GM10248 (cell line): ENCODE results near the gene OR8S1.
"Not testable (repeated sequence)": the region's sequence is repeated elsewhere in the genome, so short reads cannot be mapped to it uniquely, and the experiment has no call there.

Source experiments
- CTCF ChIA-PET: fragments of 300-600 bp; sonication (Branson Sonifier 250); formaldehyde crosslinking; extraction: SDS; loops from one replicate; lab custom pipeline; 2021; ENCODE audit warnings: antibody characterized with exemption; lab: Yijun Ruan, JAX
- POLR2A ChIA-PET: fragments of 350-650 bp; sonication (Branson Sonifier 250); formaldehyde crosslinking; extraction: SDS; loops from one replicate; lab custom pipeline; 2020; ENCODE audit warnings: antibody characterized with exemption; lab: Yijun Ruan, JAX
- DNase-seq: peaks from one replicate; pipeline ENCODE4 v3.0.0; 2012; ENCODE audit errors: extremely low spot score
- TF ChIP-seq, protein P1 (sequence below): IDR thresholded peaks from 2 replicates; pipeline ENCODE4 v1.5.1; 2012; ENCODE audit warnings: mild to moderate bottlenecking, low read depth; ENCODE audit errors: extremely low read depth, missing control alignments, control extremely low read depth

The OR8S1 gene

DNA sequence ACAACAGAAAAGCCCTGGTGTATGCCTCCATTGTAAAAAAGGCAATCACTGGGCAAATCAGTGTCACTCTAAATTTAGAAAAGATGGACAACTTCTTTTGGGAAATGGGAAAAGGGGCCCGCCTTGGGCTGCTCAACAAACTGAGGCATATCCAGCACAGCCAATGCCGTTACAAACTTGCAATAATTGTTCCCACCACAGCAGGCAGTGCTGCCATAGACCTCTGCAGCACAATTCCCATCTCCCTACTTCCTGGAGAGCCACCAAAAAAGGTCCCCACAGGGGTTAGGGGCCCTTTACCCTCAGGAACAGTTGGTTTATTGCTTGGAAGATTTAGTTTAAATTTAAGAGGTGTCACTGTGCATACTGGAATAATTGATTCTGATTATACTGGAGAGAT lies 16.4 kb upstream of the OR8S1 start:
- TF ChIP-seq, protein P1, sequence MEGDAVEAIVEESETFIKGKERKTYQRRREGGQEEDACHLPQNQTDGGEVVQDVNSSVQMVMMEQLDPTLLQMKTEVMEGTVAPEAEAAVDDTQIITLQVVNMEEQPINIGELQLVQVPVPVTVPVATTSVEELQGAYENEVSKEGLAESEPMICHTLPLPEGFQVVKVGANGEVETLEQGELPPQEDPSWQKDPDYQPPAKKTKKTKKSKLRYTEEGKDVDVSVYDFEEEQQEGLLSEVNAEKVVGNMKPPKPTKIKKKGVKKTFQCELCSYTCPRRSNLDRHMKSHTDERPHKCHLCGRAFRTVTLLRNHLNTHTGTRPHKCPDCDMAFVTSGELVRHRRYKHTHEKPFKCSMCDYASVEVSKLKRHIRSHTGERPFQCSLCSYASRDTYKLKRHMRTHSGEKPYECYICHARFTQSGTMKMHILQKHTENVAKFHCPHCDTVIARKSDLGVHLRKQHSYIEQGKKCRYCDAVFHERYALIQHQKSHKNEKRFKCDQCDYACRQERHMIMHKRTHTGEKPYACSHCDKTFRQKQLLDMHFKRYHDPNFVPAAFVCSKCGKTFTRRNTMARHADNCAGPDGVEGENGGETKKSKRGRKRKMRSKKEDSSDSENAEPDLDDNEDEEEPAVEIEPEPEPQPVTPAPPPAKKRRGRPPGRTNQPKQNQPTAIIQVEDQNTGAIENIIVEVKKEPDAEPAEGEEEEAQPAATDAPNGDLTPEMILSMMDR, result no peak
- DNase-seq, result no peak
- CTCF ChIA-PET, result no interaction called here
- POLR2A ChIA-PET, result no interaction called here

- TF ChIP-seq, protein P1, result no peak
- ChIA-PET POLR2A (no interaction called here), CTCF (no interaction called here)
- DNase-seq, result no peak
Observed at GRCh38 chr12:48510111-48510510, 15.3 kb upstream of the OR8S1 start.

DNA sequence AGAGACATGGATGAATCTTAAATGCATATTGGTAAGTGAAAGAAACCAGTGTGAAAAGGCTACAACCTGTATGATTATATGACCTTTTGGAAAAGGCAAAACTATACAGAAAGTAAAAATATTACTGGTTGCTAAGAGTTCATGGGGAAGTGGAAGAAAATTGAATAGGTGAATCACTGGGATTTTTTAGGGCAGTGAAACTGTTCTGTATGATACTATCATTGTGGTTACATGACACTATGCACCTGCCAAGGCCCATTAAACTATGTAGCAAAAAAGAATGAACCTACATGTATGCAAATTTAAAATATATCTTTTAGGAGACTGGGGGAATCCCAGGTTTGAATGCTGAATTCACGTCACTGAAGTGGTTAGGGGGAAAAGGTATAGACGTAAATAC lies 12.6 kb upstream of the OR8S1 start:
- ChIA-PET CTCF (no interaction called here), POLR2A (no interaction called here)
- DNase-seq, result peak; percentile 44
- TF ChIP-seq, protein P1, result no peak

- ChIA-PET POLR2A (no interaction called here), CTCF (no interaction called here)
- DNase-seq, result no peak
- TF ChIP-seq, protein P1, result no peak
Observed at GRCh38 chr12:48514728-48515127, 10.7 kb upstream of the OR8S1 start.

DNA sequence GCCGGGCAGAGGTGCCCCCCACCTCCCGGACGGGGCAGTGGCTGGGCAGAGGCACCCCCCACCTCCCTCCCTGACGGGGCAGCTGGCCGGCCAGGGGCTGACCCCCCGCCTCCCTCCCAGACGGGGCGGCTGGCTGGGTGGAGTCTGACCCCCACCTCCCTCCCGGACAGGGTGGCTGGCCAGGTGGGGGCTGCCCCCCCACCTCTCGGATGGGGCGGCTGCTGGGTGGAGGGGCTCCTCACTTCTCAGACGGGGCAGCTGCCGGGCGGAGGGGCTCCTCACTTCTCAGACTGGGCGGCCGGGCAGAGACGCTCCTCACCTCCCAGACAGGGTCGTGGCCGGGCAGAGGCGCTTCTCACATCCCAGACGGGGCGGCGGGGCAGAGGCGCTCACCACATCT lies 5.1 kb upstream of the OR8S1 start:
- CTCF ChIA-PET, DNase-seq, POLR2A ChIA-PET: not testable (repeated sequence)

DNA sequence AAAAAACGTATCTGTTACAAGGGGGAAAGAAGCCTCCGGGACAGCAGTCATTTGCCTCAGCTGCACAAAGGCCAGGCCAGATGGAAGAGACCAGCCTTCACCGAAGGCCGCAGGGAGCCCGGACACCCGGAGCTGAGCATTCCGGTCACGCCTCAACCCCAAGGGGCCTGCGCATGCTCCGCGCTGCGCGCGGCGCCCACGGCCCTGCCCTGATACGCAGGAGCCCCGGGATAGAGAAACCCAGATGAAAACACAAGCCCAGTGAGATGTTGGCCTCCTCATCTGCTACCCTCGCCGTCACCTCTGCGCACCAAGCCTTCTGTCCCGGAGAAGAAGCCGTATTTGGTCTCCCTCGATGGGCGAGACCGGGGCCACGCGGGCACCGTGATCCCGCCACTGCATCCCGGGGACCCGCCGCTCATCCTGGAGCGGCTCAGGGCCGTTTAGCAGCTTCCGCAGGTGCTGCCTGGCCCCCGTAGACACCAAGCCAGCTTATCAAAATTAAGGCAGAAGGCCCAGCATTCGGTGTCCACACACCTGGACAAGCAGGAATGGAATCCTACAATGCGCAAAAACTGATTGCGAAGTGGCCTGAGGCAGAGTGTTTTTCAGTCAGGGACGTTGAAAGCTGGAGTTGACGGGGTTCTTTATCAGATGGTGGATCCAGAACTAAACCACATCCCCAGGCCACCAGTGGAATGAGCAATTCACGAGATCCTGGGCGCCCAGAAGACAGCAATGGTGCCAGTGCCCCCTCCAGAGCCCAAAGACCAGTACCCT lies 2.6 kb downstream of the OR8S1 start:
- TF ChIP-seq, protein P1, result no peak
- POLR2A ChIA-PET, result no interaction called here
- no peak for DNase-seq
- CTCF ChIA-PET, result interaction anchor here (3.8 kb wide), 1 partner anchor 14 kb away, joined by 18 read pairs; no protein-coding TSS in a partner anchor

- ChIA-PET CTCF (interaction anchor here (0.8 to 1.8 kb wide), 3 partner anchors 10 to 87 kb away, joined by 3 to 4 read pairs (median 4); no protein-coding TSS in a partner anchor), POLR2A (no interaction called here)
- DNase-seq, result no peak
- TF ChIP-seq, protein P1, result no peak
Observed at GRCh38 chr12:48532601-48533000, 7.2 kb downstream of the OR8S1 start.
